NOMO-1 treated with DMSO at 0.1 percent for 48 hours (cell line): ENCODE measurements around the gene ADPRHL1.

Experiments used
- DNase-seq: peaks from one replicate; lab custom pipeline; 2025; ENCODE audit not compliant: unreplicated experiment; lab: John Stamatoyannopoulos, UW

The ADPRHL1 gene

GRCh38 chr13:113351514-113352026 is 101.7 kb downstream of the ADPRHL1 start:
- no peak for DNase-seq

GRCh38 chr13:113350938-113351335 is 102.4 kb downstream of the ADPRHL1 start:
- DNase-seq = no peak

GRCh38 chr13:113350065-113350937 is 103.0 kb downstream of the ADPRHL1 start:
- DNase-seq = no peak
